ENCODE measurements around the gene PGGT1B. TPM values are rescaled to one million over a fixed set of nuclear protein-coding genes. Genes with fewer than 3 reads are reported as not detected.

The PGGT1B gene
- total RNA-seq, 4 donors from 2014 or later, result 5.5 to 13.2 (median 10.4) TPM

DNA sequence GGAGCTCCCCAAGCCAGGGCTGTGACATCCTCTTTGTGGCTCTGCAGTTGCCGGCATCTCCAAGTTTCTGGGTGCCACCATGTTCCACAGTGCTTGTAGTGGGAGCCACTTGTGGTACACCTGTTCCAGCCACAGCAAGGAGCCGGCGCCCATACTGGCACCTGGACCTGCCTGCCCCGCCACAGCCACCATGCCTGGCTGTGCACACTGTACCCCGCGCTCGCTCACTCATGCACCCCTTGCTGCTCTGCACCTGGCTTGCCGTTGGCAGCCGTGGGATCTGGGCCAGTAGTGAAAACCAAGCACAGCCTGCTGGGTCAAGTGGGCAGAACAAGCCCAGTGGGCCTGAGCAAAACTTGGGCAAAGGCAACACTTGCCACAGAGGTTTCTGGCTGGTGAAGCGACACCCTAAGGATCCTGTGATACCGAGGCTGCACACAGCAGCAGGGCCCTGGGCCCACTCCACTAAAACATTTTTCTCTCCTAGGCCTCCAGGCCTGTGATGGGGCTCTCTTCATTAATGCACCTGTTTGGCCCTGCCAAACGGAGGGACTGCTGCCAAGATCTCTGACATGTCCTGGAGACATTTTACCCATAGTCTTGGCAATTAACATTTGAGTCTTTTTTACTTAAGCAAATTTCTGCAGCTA is 95.8 kb downstream of the PGGT1B start:
- no peaks in the 10 kb centered on the region for H3K36me3 ChIP-seq
- H3K4me1 ChIP-seq, result peaks cover 0 to 20% (median 7%) of the 10 kb centered on the region in 4 donors
- H3K9me3 ChIP-seq, result peaks cover 0 to 4% (median 0%) of the 10 kb centered on the region in 4 donors
- no peak overlapping the region for H3K27ac ChIP-seq
- no peak overlapping the region for H3K4me3 ChIP-seq
- no peak for DNase-seq (ENCODE audit: low spot score in 2 of 2)
- peaks cover 0 to 28% of the 10 kb centered on the region in 2 donors for H3K27me3 ChIP-seq
- TF ChIP-seq EP300 (IDR thresholded peaks at IDR 0.05), result no peak
- TF ChIP-seq POLR2A (IDR thresholded peaks at IDR 0.05), result no peak
- TF ChIP-seq, protein P1, sequence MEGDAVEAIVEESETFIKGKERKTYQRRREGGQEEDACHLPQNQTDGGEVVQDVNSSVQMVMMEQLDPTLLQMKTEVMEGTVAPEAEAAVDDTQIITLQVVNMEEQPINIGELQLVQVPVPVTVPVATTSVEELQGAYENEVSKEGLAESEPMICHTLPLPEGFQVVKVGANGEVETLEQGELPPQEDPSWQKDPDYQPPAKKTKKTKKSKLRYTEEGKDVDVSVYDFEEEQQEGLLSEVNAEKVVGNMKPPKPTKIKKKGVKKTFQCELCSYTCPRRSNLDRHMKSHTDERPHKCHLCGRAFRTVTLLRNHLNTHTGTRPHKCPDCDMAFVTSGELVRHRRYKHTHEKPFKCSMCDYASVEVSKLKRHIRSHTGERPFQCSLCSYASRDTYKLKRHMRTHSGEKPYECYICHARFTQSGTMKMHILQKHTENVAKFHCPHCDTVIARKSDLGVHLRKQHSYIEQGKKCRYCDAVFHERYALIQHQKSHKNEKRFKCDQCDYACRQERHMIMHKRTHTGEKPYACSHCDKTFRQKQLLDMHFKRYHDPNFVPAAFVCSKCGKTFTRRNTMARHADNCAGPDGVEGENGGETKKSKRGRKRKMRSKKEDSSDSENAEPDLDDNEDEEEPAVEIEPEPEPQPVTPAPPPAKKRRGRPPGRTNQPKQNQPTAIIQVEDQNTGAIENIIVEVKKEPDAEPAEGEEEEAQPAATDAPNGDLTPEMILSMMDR (IDR thresholded peaks at IDR 0.05), result no peak
- WGBS, 2 donors, result 96 to 97% methylated on average over 11 to 12 of the region's 12 CpGs

DNA sequence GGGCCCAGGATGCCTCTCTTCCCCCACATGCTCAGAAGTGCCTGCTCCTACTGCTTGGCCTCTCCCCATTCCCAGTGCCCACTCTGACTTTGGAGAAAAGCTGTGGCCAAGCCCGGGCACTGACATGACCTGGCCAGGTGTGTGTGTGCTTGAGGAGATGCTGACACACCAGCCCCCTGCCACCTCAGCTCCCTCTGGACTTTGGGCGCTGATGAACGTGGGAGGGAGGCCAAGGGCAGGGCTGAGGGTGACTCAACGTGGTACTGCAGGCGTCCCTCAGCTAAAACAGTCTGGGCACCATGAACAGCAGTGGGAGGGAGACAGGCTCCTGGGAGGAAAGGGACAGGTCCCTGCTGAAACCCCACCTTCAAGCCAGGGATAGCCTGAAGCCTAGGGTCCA is 96.9 kb downstream of the PGGT1B start:
- TF ChIP-seq, protein P1 (IDR thresholded peaks at IDR 0.05), result no peak
- TF ChIP-seq POLR2A (IDR thresholded peaks at IDR 0.05), result no peak
- TF ChIP-seq EP300 (IDR thresholded peaks at IDR 0.05), result no peak
- 20 to 90% methylated on average over 1 to 4 of the region's 5 CpGs for WGBS, 2 donors
- H3K36me3 ChIP-seq, result no peaks in the 10 kb centered on the region
- H3K4me3 ChIP-seq, result no peak overlapping the region
- H3K4me1 ChIP-seq, result peaks cover 0 to 16% (median 6%) of the 10 kb centered on the region in 4 donors
- H3K9me3 ChIP-seq, result peaks cover 0 to 4% (median 0%) of the 10 kb centered on the region in 4 donors
- peaks cover 0 to 23% of the 10 kb centered on the region in 2 donors for H3K27me3 ChIP-seq
- no peak overlapping the region for H3K27ac ChIP-seq
- DNase-seq (ENCODE audit: low spot score in 2 of 2), result no peak

- 76 to 93% methylated on average over 3 of the region's 3 CpGs for WGBS, 2 donors
- no peak for DNase-seq (ENCODE audit: low spot score in 2 of 2)
- Histone ChIP-seq H3K36me3 (no peaks in the 10 kb centered on the region), H3K27me3 (peaks cover 0 to 5% of the 10 kb centered on the region in 2 donors), H3K27ac (no peak overlapping the region), H3K4me1 (no peaks in the 10 kb centered on the region), H3K9me3 (peaks cover 0 to 4% (median 2%) of the 10 kb centered on the region in 4 donors), H3K4me3 (no peak overlapping the region)
- TF ChIP-seq EP300 (IDR thresholded peaks at IDR 0.05), result no peak
- TF ChIP-seq POLR2A (IDR thresholded peaks at IDR 0.05), result no peak
- TF ChIP-seq, protein P1 (IDR thresholded peaks at IDR 0.05), result no peak
Measured at GRCh38 chr5:115160975-115161475, 101.7 kb downstream of the PGGT1B start.

Small RNA genes lying within 50 kb of the gene (small RNA-seq; reads per million reads assigned to genes)
- gene HMGN1P15, result not detected

Other genes with a start within 250 kb of the PGGT1B start
- gene TRIM36, start 93.0 kb downstream of the PGGT1B start, total RNA-seq, result 10 to 100 TPM in 1 of 4 donors, 1 to 10 TPM in 3; 1.5 to 12.7 (median 3.7) TPM
- gene CCDC112, start 33.8 kb upstream of the PGGT1B start, total RNA-seq, result 10 to 100 TPM in 3 of 4 donors, 1 to 10 TPM in 1; 5.7 to 15.0 (median 13.8) TPM